Measurements from ENCODE around the gene SLC4A2.

- TF ChIP-seq CTCF (IDR thresholded peaks at IDR 0.05; ENCODE audit: control extremely low read depth in 1 of 3, insufficient read depth in 1 of 3, low read depth in 1 of 3, low read length in 3 of 3) (no peak), KDM1A (IDR thresholded peaks at IDR 0.05; ENCODE audit: borderline replicate concordance, low read length) (no peak), RNF2 (IDR thresholded peaks at IDR 0.05; ENCODE audit: borderline replicate concordance, low read depth, low read length, missing control alignments, poor library complexity, severe bottlenecking) (no peak), EGR1 (IDR thresholded peaks at IDR 0.05; ENCODE audit: borderline replicate concordance, low read depth, low read length) (no peak), CBX5 (IDR thresholded peaks at IDR 0.05; ENCODE audit: low read depth, low read length) (no peak), SIN3A (conservative IDR thresholded peaks at IDR 0.05 in 1 of 2, IDR thresholded peaks at IDR 0.05 in 1 of 2; ENCODE audit: low read depth in 1 of 2, low read length in 2 of 2) (no peak), KDM5A (IDR thresholded peaks at IDR 0.05; ENCODE audit: low read length) (no peak), TAF1 (IDR thresholded peaks at IDR 0.05; ENCODE audit: low read depth, low read length) (no peak), CEBPB (IDR thresholded peaks at IDR 0.05; ENCODE audit: low read depth, low read length) (no peak), POLR2A (IDR thresholded peaks at IDR 0.05; ENCODE audit: control extremely low read depth in 1 of 2, low read depth in 2 of 2, low read length in 2 of 2) (no peak), USF2 (IDR thresholded peaks at IDR 0.05; ENCODE audit: low read length) (no peak), YY1 (IDR thresholded peaks at IDR 0.05; ENCODE audit: low read depth, low read length) (no peak), ATF3 (IDR thresholded peaks at IDR 0.05; ENCODE audit: insufficient read depth, low read depth, low read length) (no peak), EP300 (IDR thresholded peaks at IDR 0.05; ENCODE audit: borderline replicate concordance in 1 of 2, low read depth in 2 of 2, low read length in 2 of 2) (no peak)
Measured at GRCh38 chr7:151056283-151056665, 3.1 kb upstream of the SLC4A2 start.

Data from H1 (cell line).